Small intestine (tissue), 7 donors: ENCODE data around the gene FOXI1. TPM values are rescaled to one million over a fixed set of nuclear protein-coding genes. Genes with fewer than 3 reads are reported as not detected.
"Not testable (repeated sequence)": the region's sequence is repeated elsewhere in the genome, so short reads cannot be mapped to it uniquely, and the experiment has no call there.

Experiments used
- DNase-seq, 2 donors: peaks; one replicate each; pipeline versions ENCODE4 v3.0.0 to v3.0.0-alpha.2; 2013
- FAIRE-seq: peaks from 2 replicates; lab custom pipeline; 2012; peaks lifted over from hg19 to GRCh38; lab: Jason Lieb, UNC
- H3K27ac ChIP-seq, 3 donors: one replicate each; pipeline ENCODE4 v1.5.1; 2013; ENCODE audit warnings: low read length in 2 of 3, mild to moderate bottlenecking in 2 of 3, control low read depth in 1 of 3, inconsistent platforms in 1 of 3, low read depth in 1 of 3, moderate library complexity in 1 of 3
- H3K27me3 ChIP-seq, 3 donors: one replicate each; pipeline ENCODE4 v1.6.1; 2013; ENCODE audit warnings: low read length in 3 of 3, inconsistent platforms in 1 of 3; ENCODE audit not compliant: control insufficient read depth in 3 of 3, insufficient read depth in 3 of 3
- H3K36me3 ChIP-seq, 3 donors: one replicate each; pipeline ENCODE4 v1.6.1; 2013; ENCODE audit warnings: low read length in 3 of 3, inconsistent platforms in 1 of 3, low read depth in 1 of 3, mild to moderate bottlenecking in 1 of 3, moderate library complexity in 1 of 3; ENCODE audit not compliant: control insufficient read depth in 3 of 3, insufficient read depth in 2 of 3
- H3K4me1 ChIP-seq, 3 donors: one replicate each; pipeline ENCODE4 v1.6.1; 2013; ENCODE audit warnings: low read length in 2 of 3, inconsistent platforms in 1 of 3, low read depth in 1 of 3, mild to moderate bottlenecking in 1 of 3, moderate library complexity in 1 of 3; ENCODE audit not compliant: control insufficient read depth in 3 of 3, insufficient read depth in 2 of 3
- H3K4me3 ChIP-seq, 3 donors: one replicate each; pipeline ENCODE4 v1.5.1; 2013; ENCODE audit warnings: low read length in 3 of 3, control low read depth in 1 of 3, inconsistent platforms in 1 of 3, low read depth in 1 of 3, mild to moderate bottlenecking in 1 of 3, moderate library complexity in 1 of 3
- H3K9me3 ChIP-seq, 2 donors: one replicate each; pipeline ENCODE4 v1.6.1; 2013; ENCODE audit warnings: low read depth in 1 of 2, low read length in 1 of 2; ENCODE audit not compliant: control insufficient read depth in 2 of 2, insufficient read depth in 1 of 2
- WGBS, 3 donors: extraction: QIAGEN DNeasy Blood & Tissue Kit; methylation state at CpG; one replicate each; pipeline ENCODE4 v1.1.7; 2013; 5-methylcytosine and 5-hydroxymethylcytosine counted together
- polyA plus RNA-seq, 4 donors: library from polyadenylated mRNA; stranded (reverse) in 3 of 4; unstranded in 1 of 4; fragments of 200-250 nt in 3 of 4; fragments of 120-200 nt in 1 of 4; gene quantifications; one replicate each; pipeline versions ENCODE4 v1.2.1 to v1.2.3, GENCODE V29; 2013
- donor health status: healthy with polysubstance abuse.
- donor health status: control.
- donor health status: control.
- donor health status: Bipolar disorder and iron deficiency.
- donor health status: healthy.

Gene FOXI1
- polyA plus RNA-seq, 4 donors, result 0.03 to 0.09 TPM; not detected in 2

- Histone ChIP-seq H3K4me1 (no peaks in the 10 kb centered on the region), H3K9me3 (no peaks in the 10 kb centered on the region), H3K27me3 (no peaks in the 10 kb centered on the region), H3K36me3 (no peaks in the 10 kb centered on the region), H3K4me3 (no peak overlapping the region), H3K27ac (no peak overlapping the region)
- WGBS, 3 donors, result 74 to 88% (median 78%) methylated on average over 8 of the region's 8 CpGs
- DNase-seq (no peak), FAIRE-seq (no peak)
These were observed 24.8 kb upstream of the FOXI1 start for GRCh38 chr5:170080786-170081445.

DNA sequence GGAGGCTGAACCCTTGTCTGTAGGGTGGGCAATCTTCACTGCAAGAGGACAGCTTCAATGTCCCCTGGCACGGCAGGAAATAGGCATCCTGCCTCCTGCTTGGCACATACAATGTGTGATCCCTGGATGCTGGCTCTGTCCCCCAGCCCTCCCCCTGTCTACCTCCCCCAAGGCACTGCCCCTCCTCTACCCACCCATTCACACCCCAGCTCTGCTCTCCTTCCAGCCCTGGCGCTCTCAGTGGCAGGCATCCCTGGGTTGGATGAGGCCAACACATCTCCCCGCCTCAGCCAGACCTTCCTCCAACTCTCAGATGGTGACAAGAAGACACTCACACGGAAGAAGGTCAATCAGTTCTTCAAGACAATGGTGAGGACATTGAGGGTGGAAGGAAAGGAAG lies 24.1 kb upstream of the FOXI1 start:
- FAIRE-seq, result no peak

DNA sequence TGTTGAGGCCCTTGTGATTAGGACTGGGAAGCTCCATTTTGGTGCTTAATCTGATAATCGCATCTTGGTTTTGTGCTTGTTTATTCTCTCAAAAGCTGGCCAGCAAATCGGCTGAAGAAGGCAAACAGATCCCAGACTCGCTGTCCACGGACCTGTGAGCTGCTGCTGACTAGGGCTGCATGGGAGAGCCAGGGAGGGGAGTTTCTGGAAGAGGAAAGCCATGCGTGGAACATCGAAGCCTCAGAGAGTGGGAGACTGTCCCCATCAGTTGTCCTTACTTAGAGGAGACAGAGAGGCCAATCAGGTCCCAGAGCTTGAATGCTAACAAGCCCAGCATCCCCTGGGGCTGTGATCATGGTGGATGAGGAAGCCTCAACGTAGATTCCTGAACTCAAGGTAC lies 23.0 kb upstream of the FOXI1 start:
- no peak for FAIRE-seq
- Histone ChIP-seq H3K27ac (no peak overlapping the region), H3K4me1 (no peaks in the 10 kb centered on the region), H3K9me3 (no peaks in the 10 kb centered on the region), H3K27me3 (no peaks in the 10 kb centered on the region), H3K4me3 (no peak overlapping the region), H3K36me3 (no peaks in the 10 kb centered on the region)
- DNase-seq, result no peak
- 72 to 85% (median 82%) methylated on average over 7 of the region's 7 CpGs for WGBS, 3 donors

More for the DNA sequence above, 24.1 kb upstream of the FOXI1 start:
- 86 to 93% (median 89%) methylated on average over 4 of the region's 4 CpGs for WGBS, 3 donors
- Histone ChIP-seq H3K27me3 (no peaks in the 10 kb centered on the region), H3K27ac (no peak overlapping the region), H3K4me3 (no peak overlapping the region), H3K36me3 (no peaks in the 10 kb centered on the region), H3K4me1 (no peaks in the 10 kb centered on the region), H3K9me3 (no peaks in the 10 kb centered on the region)
- DNase-seq, result no peak

GRCh38 chr5:170087168-170087817 lies 18.4 kb upstream of the FOXI1 start:
- 83 to 88% (median 84%) methylated on average over 3 of the region's 3 CpGs for WGBS, 3 donors
- Histone ChIP-seq H3K4me3 (no peak overlapping the region), H3K4me1 (no peaks in the 10 kb centered on the region), H3K36me3 (no peaks in the 10 kb centered on the region), H3K27ac (no peak overlapping the region), H3K9me3 (no peaks in the 10 kb centered on the region), H3K27me3 (no peaks in the 10 kb centered on the region)
- FAIRE-seq (no peak), DNase-seq (no peak)

- WGBS, 3 donors, result 65 to 75% (median 75%) methylated on average over 5 of the region's 5 CpGs
These were observed 13.1 kb upstream of the FOXI1 start for GRCh38 chr5:170092455-170093101.

DNA sequence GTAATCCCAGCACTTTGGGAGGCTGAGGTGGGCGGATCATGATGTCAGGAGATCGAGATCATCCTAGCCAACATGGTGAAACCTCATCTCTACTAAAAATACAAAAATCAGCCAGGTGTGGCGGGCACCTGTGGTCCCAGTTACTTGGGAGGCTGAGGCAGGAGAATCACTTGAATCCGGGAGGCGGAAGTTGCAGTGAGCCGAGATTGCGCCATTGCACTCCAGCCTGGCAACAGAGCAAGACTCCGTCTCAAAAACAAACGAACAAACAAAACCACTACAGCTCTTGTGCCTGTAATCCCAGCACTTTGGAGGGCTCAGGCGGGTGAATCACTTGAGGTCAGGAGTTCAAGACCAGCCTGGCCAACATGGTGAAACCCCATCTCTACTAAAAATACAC lies 11.4 kb upstream of the FOXI1 start:
- H3K27me3 ChIP-seq, H3K4me1 ChIP-seq, DNase-seq, H3K27ac ChIP-seq, H3K36me3 ChIP-seq, H3K4me3 ChIP-seq, H3K9me3 ChIP-seq, FAIRE-seq: not testable (repeated sequence)
- 77 to 85% (median 83%) methylated on average over 10 of the region's 10 CpGs for WGBS, 3 donors

More at GRCh38 chr5:170092455-170093101, 13.1 kb upstream of the FOXI1 start:
- Histone ChIP-seq H3K4me1 (no peaks in the 10 kb centered on the region), H3K27me3 (no peaks in the 10 kb centered on the region), H3K36me3 (no peaks in the 10 kb centered on the region), H3K9me3 (no peaks in the 10 kb centered on the region), H3K27ac (no peak overlapping the region), H3K4me3 (no peak overlapping the region)
- DNase-seq, result no peak
- no peak for FAIRE-seq

GRCh38 chr5:170095646-170096045 lies 10.1 kb upstream of the FOXI1 start:
- Histone ChIP-seq H3K9me3 (peaks cover 0 to 3% of the 10 kb centered on the region in 2 donors), H3K27ac (no peak overlapping the region), H3K4me1 (no peaks in the 10 kb centered on the region), H3K36me3 (no peaks in the 10 kb centered on the region), H3K27me3 (no peaks in the 10 kb centered on the region), H3K4me3 (no peak overlapping the region)
- FAIRE-seq (no peak), DNase-seq (no peak)
- WGBS, 3 donors, result 8 to 46% (median 15%) methylated on average over 1 of the region's 1 CpG

DNA sequence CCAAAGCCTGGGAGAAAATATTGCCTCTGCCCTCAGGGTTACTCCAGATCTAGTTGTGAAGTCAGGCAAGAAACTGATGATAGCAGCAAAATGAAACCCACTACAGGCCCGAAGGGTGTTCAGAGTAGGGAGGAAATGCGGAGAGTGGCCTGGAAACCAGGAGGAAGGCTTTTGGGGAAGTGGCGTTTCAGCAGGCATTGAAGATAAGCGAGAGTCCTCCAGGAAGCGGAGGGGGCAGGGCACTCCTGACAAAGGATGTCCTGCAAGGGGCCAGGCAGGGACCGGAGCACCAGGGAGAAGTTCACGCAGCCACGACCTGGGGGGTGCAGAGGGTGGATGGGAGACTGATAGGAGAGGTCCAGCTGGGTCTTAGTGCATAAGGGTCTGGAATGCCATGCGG lies 7.8 kb upstream of the FOXI1 start:
- no peaks in the 10 kb centered on the region for H3K4me1 ChIP-seq
- FAIRE-seq, result no peak
- no peak for DNase-seq
- no peak overlapping the region for H3K27ac ChIP-seq
- peaks cover 0 to 3% of the 10 kb centered on the region in 2 donors for H3K9me3 ChIP-seq
- no peak overlapping the region for H3K4me3 ChIP-seq
- WGBS, 3 donors, result 56 to 65% (median 62%) methylated on average over 9 of the region's 9 CpGs
- H3K27me3 ChIP-seq, result no peaks in the 10 kb centered on the region
- no peaks in the 10 kb centered on the region for H3K36me3 ChIP-seq
